ENCODE data around the gene IL23R. TPM values are rescaled to one million over a fixed set of nuclear protein-coding genes. Genes with fewer than 3 reads are reported as not detected.
"Not testable (repeated sequence)": the region's sequence is repeated elsewhere in the genome, so short reads cannot be mapped to it uniquely, and the experiment has no call there.

IL23R gene
- total RNA-seq, 2 donors from 2014 or later = 0.26 TPM; not detected in 1

GRCh38 chr1:67142931-67143330 lies 23.3 kb upstream of the IL23R start:
- intact Hi-C loops (cut with DNase I) = no loop called here
- Histone ChIP-seq H3K27ac (no peak overlapping the region), H3K4me3 (no peak overlapping the region), H3K9me3 (no peaks in the 10 kb centered on the region), H3K4me1 (peaks cover 24% of the 10 kb centered on the region), H3K27me3 (no peaks in the 10 kb centered on the region), H3K36me3 (replicated peaks in 1 of 2; ENCODE audit: insufficient read depth in 1 of 2, low read depth in 2 of 2) (no peaks in the 10 kb centered on the region)
- DNase-seq = no peak
- WGBS, 2 donors = 44 to 70% methylated on average over 3 of the region's 3 CpGs
- TF ChIP-seq POLR2A (IDR thresholded peaks at IDR 0.05) = no peak
- no peak for TF ChIP-seq CTCF (IDR thresholded peaks at IDR 0.05)
- no peak for ATAC-seq

- no peak overlapping the region for H3K4me3 ChIP-seq
- H3K27me3 ChIP-seq = no peaks in the 10 kb centered on the region
- H3K4me1 ChIP-seq = peaks cover 22% of the 10 kb centered on the region
- intact Hi-C loops (cut with DNase I) = no loop called here
- no peaks in the 10 kb centered on the region for H3K9me3 ChIP-seq
- DNase-seq (no peak), ATAC-seq (no peak)
- WGBS, 2 donors = 89 to 92% methylated on average over 3 of the region's 3 CpGs
- no peak overlapping the region for H3K27ac ChIP-seq
- TF ChIP-seq POLR2A (IDR thresholded peaks at IDR 0.05) = no peak
- no peak for TF ChIP-seq CTCF (IDR thresholded peaks at IDR 0.05)
- no peaks in the 10 kb centered on the region for H3K36me3 ChIP-seq (replicated peaks in 1 of 2; ENCODE audit: insufficient read depth in 1 of 2, low read depth in 2 of 2)
Observed at GRCh38 chr1:67143966-67144365, 22.3 kb upstream of the IL23R start.

- no peak for TF ChIP-seq POLR2A (IDR thresholded peaks at IDR 0.05)
- TF ChIP-seq CTCF (IDR thresholded peaks at IDR 0.05) = peak in 1 of 7 experiments; percentile 11
- H3K36me3 ChIP-seq (replicated peaks in 1 of 2; ENCODE audit: insufficient read depth in 1 of 2, low read depth in 2 of 2) = no peaks in the 10 kb centered on the region
- ATAC-seq = no peak
- H3K27ac ChIP-seq = no peak overlapping the region
- intact Hi-C loops (cut with DNase I) = loop anchor here (5.0 kb wide), 1 partner anchor 152 kb away; no protein-coding TSS in a partner anchor
- peaks cover 19% of the 10 kb centered on the region for H3K4me1 ChIP-seq
- H3K9me3 ChIP-seq = no peaks in the 10 kb centered on the region
- no peak overlapping the region for H3K4me3 ChIP-seq
- no peaks in the 10 kb centered on the region for H3K27me3 ChIP-seq
- DNase-seq = no peak
- 90 to 92% methylated on average over 2 of the region's 2 CpGs for WGBS, 2 donors
Observed at GRCh38 chr1:67144696-67145095, 21.6 kb upstream of the IL23R start.

GRCh38 chr1:67146101-67146500 lies 20.2 kb upstream of the IL23R start:
- 89 to 95% methylated on average over 3 of the region's 3 CpGs for WGBS, 2 donors
- no peaks in the 10 kb centered on the region for H3K9me3 ChIP-seq
- H3K36me3 ChIP-seq (replicated peaks in 1 of 2; ENCODE audit: insufficient read depth in 1 of 2, low read depth in 2 of 2) = no peaks in the 10 kb centered on the region
- peaks cover 17% of the 10 kb centered on the region for H3K4me1 ChIP-seq
- H3K27me3 ChIP-seq = no peaks in the 10 kb centered on the region
- intact Hi-C loops (cut with DNase I) = loop anchor here (5.0 kb wide), 1 partner anchor 154 kb away; no protein-coding TSS in a partner anchor
- DNase-seq (no peak), ATAC-seq (no peak)
- no peak for TF ChIP-seq POLR2A (IDR thresholded peaks at IDR 0.05)
- no peak for TF ChIP-seq CTCF (IDR thresholded peaks at IDR 0.05)
- no peak overlapping the region for H3K27ac ChIP-seq
- no peak overlapping the region for H3K4me3 ChIP-seq

- ATAC-seq (no peak), DNase-seq (no peak)
- intact Hi-C loops (cut with DNase I) = loop anchor here (5.0 kb wide), 1 partner anchor 154 kb away; no protein-coding TSS in a partner anchor
Observed at GRCh38 chr1:67146539-67146938, 19.7 kb upstream of the IL23R start.

GRCh38 chr1:67147973-67148372 lies 18.3 kb upstream of the IL23R start:
- intact Hi-C loops (cut with DNase I) = loop anchor here (5.0 kb wide), 1 partner anchor 156 kb away; no protein-coding TSS in a partner anchor
- H3K27me3 ChIP-seq; H3K4me3 ChIP-seq; H3K36me3 ChIP-seq (replicated peaks in 1 of 2; ENCODE audit: insufficient read depth in 1 of 2, low read depth in 2 of 2); H3K4me1 ChIP-seq; DNase-seq; H3K9me3 ChIP-seq; H3K27ac ChIP-seq; ATAC-seq: not testable (repeated sequence)
- WGBS, 2 donors = 91 to 92% methylated on average over 15 to 20 of the region's 20 CpGs

More at GRCh38 chr1:67146539-67146938, 19.7 kb upstream of the IL23R start:
- Histone ChIP-seq H3K27me3 (no peaks in the 10 kb centered on the region), H3K4me3 (no peak overlapping the region), H3K27ac (no peak overlapping the region), H3K4me1 (peaks cover 14% of the 10 kb centered on the region), H3K9me3 (no peaks in the 10 kb centered on the region), H3K36me3 (replicated peaks in 1 of 2; ENCODE audit: insufficient read depth in 1 of 2, low read depth in 2 of 2) (no peaks in the 10 kb centered on the region)
- TF ChIP-seq CTCF (IDR thresholded peaks at IDR 0.05) (no peak), POLR2A (IDR thresholded peaks at IDR 0.05) (no peak)
- WGBS, 2 donors = 92 to 94% methylated on average over 3 of the region's 3 CpGs
